HG03469 (cell line): ENCODE results near the gene TOMM20L.

Source experiments
- ATAC-seq: cut with Tn5 transposase; IDR thresholded peaks from one replicate; pipeline ENCODE4 v1.9.1; 2021; ENCODE audit warnings: mild to moderate bottlenecking, moderate library complexity, moderate number of reproducible peaks; ENCODE audit not compliant: unreplicated experiment

Gene TOMM20L

DNA sequence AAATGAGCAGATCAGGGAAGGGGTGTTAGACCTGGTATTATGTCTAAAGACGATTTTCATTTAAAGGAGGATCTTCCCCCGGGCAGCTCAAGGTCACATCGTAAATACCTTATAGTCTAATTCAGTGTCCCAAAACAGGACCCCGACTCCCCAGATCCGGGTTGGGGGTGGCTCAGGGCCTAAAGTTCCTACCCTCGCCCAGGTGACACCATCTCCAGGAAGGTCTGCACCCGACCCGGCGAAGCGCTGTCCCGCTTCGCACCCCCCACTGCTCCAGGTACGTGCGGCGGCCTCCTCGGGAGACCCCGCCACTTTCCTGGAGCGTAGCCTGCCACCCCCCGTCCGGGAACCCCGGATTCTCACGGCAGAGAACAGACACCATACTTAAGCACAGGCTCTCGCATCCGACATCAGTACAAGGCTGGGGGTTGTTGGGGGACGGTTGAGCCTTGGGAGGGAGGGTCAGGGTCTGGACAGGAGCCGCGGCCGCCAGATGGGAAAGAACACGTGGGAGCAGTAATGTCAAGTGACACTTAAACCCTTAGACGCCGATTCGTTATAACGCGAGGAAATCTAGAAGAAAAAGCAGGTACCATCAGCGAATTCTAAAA, 31.0 kb downstream of the TOMM20L start:
- ATAC-seq, result no peak

- peak; percentile 68 for ATAC-seq
Measured at GRCh38 chr14:58427281-58428117, 31.8 kb downstream of the TOMM20L start, which contains the start of the genes KIAA0586 and TIMM9. KIAA0586 (plus strand) TSS chr14:58427719; CDS start chr14:58428265, 546 bp downstream. TIMM9 (minus strand) TSS chr14:58427531; CDS start chr14:58411945, 15,586 bp downstream.

DNA sequence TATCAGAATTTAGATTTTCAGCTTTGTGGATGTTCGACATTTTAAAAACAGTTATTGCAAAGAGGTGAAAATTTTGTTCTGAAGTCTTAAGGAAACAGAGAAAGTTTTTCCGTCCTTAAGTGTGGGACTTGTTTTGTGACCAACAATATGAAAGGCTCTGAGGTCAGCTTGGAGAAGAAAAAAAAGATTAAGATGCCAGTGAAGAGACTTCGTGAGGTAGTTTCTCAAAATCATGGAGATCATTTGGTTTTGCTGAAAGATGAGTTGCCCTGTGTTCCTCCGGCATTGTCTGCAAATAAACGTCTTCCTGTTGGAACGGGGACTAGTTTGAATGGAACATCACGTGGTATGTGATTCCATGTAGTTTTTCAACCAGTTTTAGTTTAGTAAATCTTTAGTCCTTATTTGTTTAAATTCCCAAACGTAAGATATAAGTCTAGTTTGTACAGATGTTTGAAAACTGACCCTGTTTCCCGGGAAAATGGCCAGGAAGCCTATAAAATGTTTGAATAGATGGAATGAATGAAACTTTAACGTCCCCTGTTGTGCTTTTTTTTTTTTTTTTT, 32.5 kb downstream of the TOMM20L start:
- no peak for ATAC-seq

GRCh38 chr14:58430156-58430555, 34.4 kb downstream of the TOMM20L start:
- no peak for ATAC-seq

- ATAC-seq, result no peak
Measured at GRCh38 chr14:58439476-58439875, 43.7 kb downstream of the TOMM20L start.

- no peak for ATAC-seq
Measured at GRCh38 chr14:58444627-58445026, 48.9 kb downstream of the TOMM20L start.

DNA sequence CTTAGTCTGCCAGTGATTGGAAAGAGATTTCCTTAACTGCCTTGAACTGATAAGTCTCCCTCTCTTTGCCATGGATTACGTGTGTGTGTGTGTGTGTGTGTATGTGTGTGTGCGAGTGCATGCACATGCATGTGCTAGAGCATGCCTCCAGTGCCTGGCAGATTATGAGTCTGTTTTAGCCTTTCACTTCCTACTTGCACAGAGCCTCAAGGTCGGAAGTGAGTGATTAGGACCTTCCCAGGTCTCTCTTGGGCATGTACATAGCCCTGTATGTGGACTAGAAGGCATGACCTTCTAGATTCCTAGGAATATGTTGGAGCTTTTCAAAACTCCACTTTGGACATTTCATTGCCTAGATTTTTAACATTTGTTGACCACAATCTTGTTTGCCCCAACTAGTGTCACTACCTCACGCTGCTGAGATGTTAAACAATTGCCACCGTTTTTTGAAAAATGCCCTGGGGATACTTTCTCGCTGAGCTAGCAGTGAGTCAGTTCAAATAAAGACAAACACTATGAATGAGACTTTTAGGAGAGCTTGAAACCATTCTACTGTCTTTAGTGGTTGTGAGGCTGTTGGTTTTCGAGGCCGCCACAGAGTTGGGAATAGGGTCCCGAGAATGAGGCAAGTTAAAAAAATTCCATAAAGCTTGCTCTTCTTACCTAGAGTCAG, 60.0 kb downstream of the TOMM20L start:
- no peak for ATAC-seq
